CD4-positive, alpha-beta T cell treated with Interleukin-15 for 1 hour (primary cell): Measurements from ENCODE around the gene MIEF1.

Source experiments
- DNase-seq: peaks from one replicate; pipeline ENCODE4 v3.0.0-alpha.2; 2020

The MIEF1 gene

GRCh38 chr22:39563571-39564428 lies 61.7 kb downstream of the MIEF1 start:
- DNase-seq = no peak

GRCh38 chr22:39565414-39565944 lies 63.4 kb downstream of the MIEF1 start:
- no peak for DNase-seq

GRCh38 chr22:39567135-39567946 lies 65.3 kb downstream of the MIEF1 start:
- DNase-seq = peak; percentile 37
